HEK293 (cell line): Measurements from ENCODE around the gene LMBR1.
"Not testable (repeated sequence)": the region's sequence is repeated elsewhere in the genome, so short reads cannot be mapped to it uniquely, and the experiment has no call there.

Experiments used
- ZNF214 ChIP-seq: fragments of 450-650 bp; formaldehyde crosslinking; IDR thresholded peaks from 2 replicates; pipeline ENCODE4 v1.5.1; 2017; ENCODE audit warnings: missing biosample characterization, mild to moderate bottlenecking, missing genetic modification characterization, borderline replicate concordance
- TF ChIP-seq, protein P1 (sequence below): fragments of 450-650 bp; formaldehyde crosslinking; IDR thresholded peaks from 2 replicates; pipeline ENCODE4 v1.5.1; 2016; ENCODE audit warnings: missing biosample characterization, missing genetic modification characterization

DNA sequence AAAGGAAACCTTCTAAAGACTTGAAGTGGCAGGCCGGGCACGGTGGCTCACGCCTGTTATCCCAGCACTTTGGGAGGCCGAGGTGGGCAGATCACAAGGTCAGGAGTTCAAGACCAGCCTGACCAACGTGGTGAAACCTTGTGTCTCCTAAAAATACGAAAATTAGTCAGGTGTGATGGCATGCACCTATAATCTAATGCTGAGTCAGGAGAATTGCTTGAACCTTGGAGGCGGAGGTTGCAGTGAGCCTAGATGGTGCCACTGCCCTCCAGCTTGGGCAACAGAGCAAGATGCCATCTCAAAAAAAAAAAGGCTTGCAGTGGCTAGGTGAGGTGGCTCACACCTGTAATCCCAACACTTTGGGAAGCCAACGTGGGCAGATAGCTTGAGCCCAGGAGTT, 24.6 kb downstream of the LMBR1 start:
- TF ChIP-seq ZNF214: not testable (repeated sequence)
- TF ChIP-seq, protein P1, sequence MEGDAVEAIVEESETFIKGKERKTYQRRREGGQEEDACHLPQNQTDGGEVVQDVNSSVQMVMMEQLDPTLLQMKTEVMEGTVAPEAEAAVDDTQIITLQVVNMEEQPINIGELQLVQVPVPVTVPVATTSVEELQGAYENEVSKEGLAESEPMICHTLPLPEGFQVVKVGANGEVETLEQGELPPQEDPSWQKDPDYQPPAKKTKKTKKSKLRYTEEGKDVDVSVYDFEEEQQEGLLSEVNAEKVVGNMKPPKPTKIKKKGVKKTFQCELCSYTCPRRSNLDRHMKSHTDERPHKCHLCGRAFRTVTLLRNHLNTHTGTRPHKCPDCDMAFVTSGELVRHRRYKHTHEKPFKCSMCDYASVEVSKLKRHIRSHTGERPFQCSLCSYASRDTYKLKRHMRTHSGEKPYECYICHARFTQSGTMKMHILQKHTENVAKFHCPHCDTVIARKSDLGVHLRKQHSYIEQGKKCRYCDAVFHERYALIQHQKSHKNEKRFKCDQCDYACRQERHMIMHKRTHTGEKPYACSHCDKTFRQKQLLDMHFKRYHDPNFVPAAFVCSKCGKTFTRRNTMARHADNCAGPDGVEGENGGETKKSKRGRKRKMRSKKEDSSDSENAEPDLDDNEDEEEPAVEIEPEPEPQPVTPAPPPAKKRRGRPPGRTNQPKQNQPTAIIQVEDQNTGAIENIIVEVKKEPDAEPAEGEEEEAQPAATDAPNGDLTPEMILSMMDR (tag by site-specific recombination): not testable (repeated sequence)
